HG03060 (cell line): ENCODE measurements around the gene FSD2.
"Not testable (repeated sequence)": the region's sequence is repeated elsewhere in the genome, so short reads cannot be mapped to it uniquely, and the experiment has no call there.

Source experiments
- ATAC-seq: cut with Tn5 transposase; IDR thresholded peaks from one replicate; pipeline ENCODE4 v1.9.1; 2021; ENCODE audit warnings: low read depth, moderate number of reproducible peaks; ENCODE audit not compliant: unreplicated experiment

Gene FSD2

GRCh38 chr15:82748315-82748714, 57.6 kb downstream of the FSD2 start:
- no peak for ATAC-seq

- no peak for ATAC-seq
Observed at GRCh38 chr15:82743810-82744209, 62.1 kb downstream of the FSD2 start.

DNA sequence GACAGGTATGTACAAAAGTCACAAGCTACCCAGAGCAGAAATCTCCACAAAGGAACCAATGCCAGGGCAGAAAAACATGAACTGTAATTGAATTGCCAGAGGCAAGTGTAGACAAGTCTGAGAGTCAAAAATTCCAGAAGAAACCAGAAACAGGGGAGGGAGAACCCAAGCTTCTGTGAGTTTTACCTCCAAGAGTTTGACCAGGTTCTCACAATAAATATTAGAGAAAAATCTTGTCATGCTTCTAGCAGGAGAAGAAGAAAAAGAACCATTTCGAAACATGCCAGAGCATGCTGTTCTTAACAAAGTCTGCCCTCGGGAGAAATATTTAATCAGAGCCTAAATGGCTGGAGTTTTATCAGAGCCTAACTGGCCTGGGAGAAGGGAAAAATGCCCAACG, 63.7 kb downstream of the FSD2 start:
- ATAC-seq = no peak

DNA sequence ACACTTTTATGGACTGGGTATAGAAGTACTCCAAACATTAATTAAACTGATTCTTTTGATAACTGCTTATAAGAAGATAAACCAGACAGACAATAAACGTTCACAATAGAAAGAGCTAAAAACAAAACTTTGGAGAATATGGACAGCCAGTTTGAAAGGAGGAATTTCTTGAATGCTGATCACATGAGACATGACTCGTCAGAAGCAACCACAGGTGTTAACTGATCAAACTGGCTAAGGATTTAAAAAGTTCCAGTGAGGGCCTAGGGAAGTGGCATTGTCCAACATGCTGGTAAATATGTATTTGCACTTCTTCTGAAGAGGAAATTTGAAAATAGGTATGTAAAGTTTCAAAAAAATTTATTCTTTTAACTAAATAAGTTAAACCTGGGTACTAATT, 66.8 kb downstream of the FSD2 start:
- ATAC-seq = no peak

DNA sequence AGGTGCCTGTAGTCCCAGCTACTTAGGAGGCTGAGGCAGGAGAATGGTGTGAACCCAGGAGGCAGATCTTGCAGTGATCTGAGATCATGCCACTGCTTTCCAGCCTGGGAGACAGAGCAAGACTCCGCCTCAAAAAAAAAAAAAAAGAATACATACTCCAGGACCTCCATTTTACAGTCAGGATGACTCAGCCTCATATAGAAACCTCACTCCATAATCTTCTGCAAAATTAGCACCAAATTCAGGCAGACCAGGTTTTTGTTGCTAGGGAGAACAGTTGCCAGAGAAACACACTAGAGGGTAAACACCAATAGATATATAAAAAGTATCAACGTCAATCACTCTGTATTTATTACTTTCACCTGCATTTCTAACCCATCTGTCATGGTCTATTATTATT, 67.9 kb downstream of the FSD2 start:
- ATAC-seq = no peak

- no peak for ATAC-seq
Observed at GRCh38 chr15:82731527-82731926, 74.3 kb downstream of the FSD2 start.

DNA sequence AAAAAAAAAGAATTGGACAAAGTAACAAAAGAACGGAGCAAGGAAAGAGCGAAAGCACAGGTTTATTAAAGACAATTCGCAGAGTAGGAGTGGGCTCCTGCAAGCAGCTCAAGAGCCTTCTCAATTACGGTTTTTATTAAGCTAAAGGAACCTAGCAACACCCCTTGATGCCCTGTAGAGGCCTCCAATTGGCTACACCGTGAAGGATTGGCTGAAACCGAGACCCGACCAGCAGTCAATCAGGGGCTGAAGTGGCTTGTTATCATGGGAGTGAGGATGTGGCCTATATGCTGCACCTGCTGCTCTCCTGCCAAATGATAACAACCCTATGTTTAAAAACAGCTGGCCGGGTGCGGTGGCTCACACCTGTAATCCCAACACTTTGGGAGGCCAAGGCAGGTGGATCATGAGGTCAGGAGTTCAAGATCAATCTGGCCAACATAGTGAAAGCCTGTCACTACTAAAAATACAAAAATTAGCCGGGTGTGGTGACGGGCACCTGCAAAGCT, 75.8 kb downstream of the FSD2 start:
- ATAC-seq = no peak

GRCh38 chr15:82726816-82727215, 79.1 kb downstream of the FSD2 start:
- ATAC-seq = no peak

GRCh38 chr15:82715003-82715402, 90.9 kb downstream of the FSD2 start:
- ATAC-seq = no peak

DNA sequence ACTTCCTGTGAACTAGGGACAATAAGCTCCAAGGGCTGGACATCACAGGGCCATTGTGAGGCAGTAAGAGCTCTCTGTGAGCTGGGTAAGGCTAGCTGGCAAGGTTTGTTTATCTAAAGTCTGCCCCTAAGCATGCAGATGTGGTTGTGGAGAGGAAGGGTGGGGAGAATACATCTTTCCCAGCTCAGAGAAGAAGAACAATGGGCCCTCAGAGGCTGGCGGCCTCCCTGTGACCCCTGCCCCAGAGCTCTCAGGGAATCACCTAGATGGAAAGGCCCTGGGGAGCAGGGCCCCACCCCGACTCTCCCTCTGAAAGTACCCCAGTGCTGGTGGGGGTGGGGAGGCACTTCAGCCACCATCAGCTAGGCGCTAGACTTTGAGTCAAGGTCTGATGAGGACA, 91.9 kb downstream of the FSD2 start:
- no peak for ATAC-seq

DNA sequence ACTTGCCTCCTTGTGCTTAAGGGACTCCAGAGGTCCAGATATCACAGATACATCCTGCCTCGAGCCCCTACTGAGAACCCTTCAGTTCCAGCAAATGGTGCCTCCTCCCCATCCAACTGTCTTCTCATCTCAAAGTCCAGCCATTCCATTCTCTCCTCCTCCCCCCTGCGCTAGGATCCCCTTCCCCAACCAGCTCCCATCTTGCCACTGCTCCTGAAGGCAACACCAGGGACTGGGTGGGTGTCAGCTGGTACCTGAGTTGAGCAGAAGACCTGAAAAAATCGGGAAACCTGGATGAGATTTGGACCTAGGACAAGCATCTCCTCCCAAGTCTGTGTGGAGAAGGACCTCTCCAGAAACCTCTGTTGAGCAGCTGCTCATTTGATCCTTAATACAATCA, 93.8 kb downstream of the FSD2 start:
- no peak for ATAC-seq

GRCh38 chr15:82710926-82711490, 94.9 kb downstream of the FSD2 start:
- no peak for ATAC-seq

DNA sequence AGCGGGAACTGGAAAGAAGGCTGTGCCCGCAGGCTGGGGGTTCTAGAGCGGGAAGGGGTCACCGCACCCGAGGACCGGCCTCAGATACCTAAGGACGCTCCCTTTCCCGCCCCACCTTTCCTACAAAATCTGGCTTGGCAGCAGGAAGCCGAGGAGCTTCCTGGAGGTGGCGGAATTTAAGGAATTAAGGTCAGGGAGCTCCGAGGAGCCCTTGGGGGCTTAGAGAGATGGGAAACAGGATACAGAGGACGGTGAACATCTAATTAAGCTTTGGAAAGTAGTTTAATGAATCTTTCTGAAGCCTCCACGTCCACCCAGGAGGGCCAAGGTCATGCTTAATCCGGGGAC, 95.7 kb downstream of the FSD2 start:
- ATAC-seq = no peak

DNA sequence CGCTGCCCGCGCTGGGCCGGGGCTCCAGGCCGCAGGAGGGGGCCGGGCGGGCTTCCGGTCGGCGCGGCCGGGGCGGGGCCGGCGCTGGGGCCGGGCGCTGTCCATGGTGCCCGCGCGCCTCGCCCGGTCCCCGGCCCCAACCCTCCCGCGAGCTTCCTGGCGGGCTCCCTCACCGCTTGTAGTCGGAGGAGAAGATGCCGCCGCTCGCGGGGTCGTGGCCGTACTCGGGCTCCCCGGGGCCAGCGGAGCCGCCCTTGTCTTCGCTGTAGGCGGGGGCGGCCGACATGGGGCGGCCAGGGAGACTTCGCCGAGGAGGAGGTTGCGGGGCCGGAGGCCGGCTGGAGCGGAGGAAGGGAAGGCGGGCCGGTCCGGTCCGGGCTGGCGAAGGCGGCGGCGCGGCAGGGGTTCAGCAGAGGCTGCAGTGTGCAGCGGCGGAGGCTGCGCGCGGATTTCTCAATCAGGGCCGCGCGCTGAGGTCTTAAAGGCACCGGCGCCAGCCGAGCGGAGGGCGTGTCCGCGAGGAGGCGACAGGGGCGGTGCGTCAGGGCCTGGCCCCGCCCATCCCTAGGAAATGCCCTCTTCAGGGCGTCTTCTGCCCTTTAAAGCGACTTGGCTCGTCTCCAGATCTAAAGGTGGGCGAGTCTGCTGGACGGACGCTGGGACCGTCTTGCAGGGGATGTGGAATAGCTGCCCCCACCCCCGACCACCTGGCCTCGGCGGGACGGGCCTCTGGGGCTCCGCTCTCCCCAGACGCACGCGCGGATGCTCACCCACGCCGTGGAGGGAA, 96.3 kb downstream of the FSD2 start, which contains the start of gene AP3B2:
AP3B2 (minus strand) TSS at position 455 of the 787 bp plus-strand sequence; CDS start at position 286, 169 bp downstream.
- no peak for ATAC-seq

GRCh38 chr15:82709081-82709420, 96.8 kb downstream of the FSD2 start:
- no peak for ATAC-seq

DNA sequence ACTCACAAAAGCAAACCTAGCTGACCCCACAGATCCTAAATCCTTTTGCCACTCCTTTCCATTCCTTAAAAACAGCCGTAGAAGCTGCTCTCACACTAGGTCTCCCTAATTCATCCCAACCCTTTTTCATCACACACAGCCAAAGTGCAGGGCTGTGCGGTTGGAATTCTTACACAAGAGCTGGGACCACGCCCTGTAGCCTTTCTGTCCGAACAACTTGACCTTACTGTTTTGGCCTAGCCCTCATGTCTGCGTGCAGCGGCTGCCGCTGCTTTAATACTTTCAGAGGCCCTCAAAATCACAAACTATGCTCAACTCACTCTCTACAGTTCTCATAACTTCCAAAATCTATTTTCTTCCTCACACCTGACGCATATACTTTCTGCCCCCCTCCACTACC, 100.0 kb downstream of the FSD2 start:
- not testable (repeated sequence) for ATAC-seq
